GM19043 (cell line): Measurements from ENCODE around the gene COQ7.

Experiments
- ATAC-seq: cut with Tn5 transposase; IDR thresholded peaks from one replicate; pipeline ENCODE4 v1.9.1; 2021; ENCODE audit warnings: low read depth; ENCODE audit not compliant: unreplicated experiment

The COQ7 gene

DNA sequence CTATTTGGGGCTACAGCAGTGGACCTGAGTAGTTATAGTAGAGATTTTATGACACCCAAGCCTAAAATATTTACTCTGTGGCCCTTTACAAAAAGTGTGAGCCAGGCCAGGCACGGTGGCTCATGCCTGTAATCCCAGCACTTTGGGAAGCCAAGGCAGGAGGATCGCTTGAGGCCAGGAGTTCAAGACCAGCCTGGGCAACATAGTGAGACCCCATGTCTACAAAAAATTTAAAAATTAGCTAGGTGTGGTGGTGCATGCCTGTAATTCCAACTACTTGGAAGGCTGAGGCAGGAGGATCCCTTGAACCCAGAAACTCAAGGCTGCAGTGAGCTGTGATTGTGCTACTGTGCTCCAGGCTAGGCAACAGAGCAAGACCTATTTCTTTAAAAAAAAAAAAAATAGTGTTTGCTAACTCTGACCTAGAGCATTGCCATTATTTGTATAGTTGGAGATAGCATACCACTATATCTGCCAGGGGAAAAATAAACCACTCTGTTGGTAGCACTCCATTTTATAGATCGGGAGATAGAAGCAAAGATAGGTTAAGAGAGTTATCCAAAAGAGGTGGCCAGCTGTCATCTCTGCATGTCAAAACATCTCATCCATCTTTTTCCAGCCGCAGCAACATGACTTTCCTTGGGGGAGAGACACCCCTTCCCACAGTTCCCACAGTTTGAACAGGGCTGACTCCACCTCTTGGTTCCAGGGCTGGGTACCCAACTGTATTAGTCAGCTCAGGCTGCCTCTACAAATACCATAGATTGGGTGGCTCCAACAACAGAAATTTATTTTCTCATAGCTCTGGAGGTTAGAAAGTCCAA lies 43.3 kb downstream of the COQ7 start:
- ATAC-seq: no peak

DNA sequence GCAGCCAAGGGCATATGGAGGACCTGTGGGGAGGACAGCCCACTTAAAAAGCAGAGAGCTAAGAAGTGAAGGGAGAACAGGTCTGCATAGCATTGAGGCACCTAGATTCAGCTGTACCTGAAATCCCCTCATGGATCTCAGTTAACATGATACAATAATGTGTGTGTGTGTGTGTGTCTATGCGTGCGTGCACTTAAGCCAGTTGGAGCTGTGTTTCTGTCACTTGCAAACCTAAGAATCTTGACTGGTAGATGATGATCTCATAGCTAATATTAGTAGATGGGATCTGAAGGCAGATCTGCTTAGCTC lies 44.6 kb downstream of the COQ7 start:
- ATAC-seq: no peak

GRCh38 chr16:19113577-19114358 lies 46.4 kb downstream of the COQ7 start, which contains the start of gene ITPRIPL2:
Gene ITPRIPL2, plus strand, starts transcription at chr16:19113964. Its CDS starts 498 bp downstream, at chr16:19114462.
- no peak for ATAC-seq

GRCh38 chr16:19114359-19115147 lies 47.1 kb downstream of the COQ7 start:
- ATAC-seq: no peak

- no peak for ATAC-seq
Observed at GRCh38 chr16:19115148-19116021, 48.0 kb downstream of the COQ7 start.

- ATAC-seq: no peak
Observed at GRCh38 chr16:19116711-19117449, 49.5 kb downstream of the COQ7 start.

GRCh38 chr16:19118938-19119431 lies 51.6 kb downstream of the COQ7 start:
- no peak for ATAC-seq

GRCh38 chr16:19119564-19119963 lies 52.1 kb downstream of the COQ7 start:
- no peak for ATAC-seq

DNA sequence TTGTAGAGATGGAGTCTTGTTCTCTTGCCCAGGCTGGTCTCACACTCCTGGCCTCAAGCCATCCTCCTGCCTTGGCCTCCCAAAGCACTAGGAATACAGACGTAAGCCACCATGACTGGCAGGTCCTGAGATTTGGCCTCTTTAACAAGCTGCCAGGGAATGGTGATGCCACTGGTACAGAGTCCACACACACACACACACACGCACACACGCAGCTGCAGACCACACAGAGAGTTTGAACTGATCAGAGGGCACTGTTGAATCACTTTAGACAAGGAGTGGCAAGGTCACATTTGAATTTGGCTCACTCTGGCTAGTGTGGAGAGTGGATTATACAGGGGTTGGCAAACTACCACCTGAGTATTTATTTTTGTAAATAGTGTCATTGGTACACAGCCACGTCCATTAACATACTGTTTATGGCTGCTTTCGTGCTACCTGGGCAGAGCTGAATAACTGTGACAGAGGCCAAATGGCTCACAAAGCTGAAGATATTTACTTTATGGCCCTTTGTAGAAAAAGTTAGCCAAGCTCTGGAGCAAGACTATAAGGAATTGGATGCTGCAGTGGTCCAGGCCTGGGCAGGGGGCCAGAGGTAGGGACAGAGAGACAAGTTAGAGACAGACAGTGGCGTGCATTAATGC lies 56.2 kb downstream of the COQ7 start:
- no peak for ATAC-seq

DNA sequence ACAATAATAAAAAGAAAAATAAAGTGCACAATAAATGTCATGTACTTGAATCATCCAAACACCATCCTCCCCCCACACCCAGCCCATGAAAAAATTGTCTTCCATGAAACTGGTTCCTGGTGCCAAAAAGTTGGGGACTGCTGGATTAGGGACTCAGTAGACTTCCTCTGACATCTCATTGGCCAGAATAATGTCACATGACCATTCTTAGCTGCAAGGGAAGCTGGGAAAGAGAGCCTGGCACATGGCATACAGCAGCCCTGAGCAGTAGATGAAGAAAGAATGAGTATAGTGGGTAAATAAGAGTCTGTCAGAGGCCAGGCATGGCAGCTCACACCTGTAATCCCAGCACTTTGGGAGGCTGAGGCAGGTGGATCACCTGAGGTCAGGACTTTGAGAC lies 58.9 kb downstream of the COQ7 start:
- no peak for ATAC-seq

DNA sequence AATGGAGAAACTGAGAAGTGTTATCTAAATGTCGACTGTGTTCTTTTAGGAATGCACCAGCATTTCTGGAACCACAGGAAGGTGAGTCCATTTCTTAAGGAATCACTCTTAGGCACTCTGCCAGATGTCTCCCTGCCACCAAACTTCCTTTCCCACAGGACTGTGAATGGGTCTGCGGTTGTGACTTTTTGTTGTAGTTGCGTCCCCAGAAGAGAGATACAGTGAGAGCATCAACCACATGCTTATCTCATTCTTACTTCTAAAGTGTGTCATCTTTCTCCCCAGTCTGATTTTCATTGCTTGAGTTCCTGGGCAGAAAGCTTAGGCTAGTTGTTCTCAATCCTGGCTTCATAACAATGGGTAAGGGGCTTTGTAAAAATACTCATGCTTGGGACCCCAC lies 59.8 kb downstream of the COQ7 start:
- no peak for ATAC-seq

GRCh38 chr16:19127674-19128131 lies 60.3 kb downstream of the COQ7 start:
- ATAC-seq: peak; percentile 51

GRCh38 chr16:19128454-19129200 lies 61.2 kb downstream of the COQ7 start:
- no peak for ATAC-seq
